GM10266 (cell line): ENCODE results near the gene RUNX1.

Experiments
- DNase-seq: peaks from one replicate; pipeline ENCODE4 v3.0.0; 2012; ENCODE audit errors: extremely low spot score
- CTCF ChIP-seq: IDR thresholded peaks from 2 replicates; pipeline ENCODE4 v1.5.1; 2012; ENCODE audit warnings: mild to moderate bottlenecking, low read depth; ENCODE audit not compliant: control insufficient read depth, insufficient read depth; ENCODE audit errors: missing control alignments

The RUNX1 gene

GRCh38 chr21:34833465-34833864, 215.6 kb downstream of the RUNX1 start:
- DNase-seq, result no peak
- TF ChIP-seq CTCF, result no peak

- DNase-seq, result no peak
Measured at GRCh38 chr21:34830386-34831170, 218.5 kb downstream of the RUNX1 start.

DNA sequence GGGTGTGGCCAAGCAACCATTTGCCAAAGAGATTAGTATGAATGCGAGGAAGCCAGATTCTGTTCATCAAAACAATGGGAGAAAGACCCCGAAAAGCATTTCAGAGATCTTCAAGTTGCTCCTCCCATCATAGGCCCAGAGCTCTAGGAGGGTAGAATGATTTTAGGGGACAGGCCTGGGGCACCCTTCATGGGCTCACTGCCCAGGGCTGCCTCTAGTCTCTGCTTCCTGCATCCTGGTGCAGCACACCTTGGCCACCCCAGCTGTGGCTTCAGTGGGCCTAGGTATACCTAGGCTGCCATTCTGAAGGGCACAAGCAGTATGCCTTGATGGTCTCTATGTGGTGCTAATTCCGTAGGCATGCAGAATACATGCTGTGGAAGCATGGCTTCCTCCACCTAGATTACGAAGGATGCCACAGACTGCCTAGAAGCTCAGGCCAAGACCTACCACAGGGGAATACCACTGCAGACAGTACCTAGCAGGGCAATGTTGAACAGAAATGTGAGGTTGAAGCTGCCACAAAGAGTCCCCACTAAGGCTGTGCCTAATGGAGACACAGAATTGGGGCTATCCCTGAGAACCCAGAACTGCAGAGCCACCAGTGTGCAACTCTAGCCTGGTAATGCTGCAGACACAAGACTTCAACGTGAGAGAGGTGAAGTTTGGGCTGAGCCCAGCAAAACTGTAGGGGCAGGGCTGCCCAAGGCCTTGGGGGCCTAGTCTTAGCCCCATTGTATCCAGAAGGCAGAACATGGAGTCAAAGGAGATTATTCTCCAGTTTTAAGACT, 221.5 kb downstream of the RUNX1 start:
- no peak for TF ChIP-seq CTCF
- no peak for DNase-seq

More at GRCh38 chr21:34830386-34831170, 218.5 kb downstream of the RUNX1 start:
- TF ChIP-seq CTCF, result no peak

DNA sequence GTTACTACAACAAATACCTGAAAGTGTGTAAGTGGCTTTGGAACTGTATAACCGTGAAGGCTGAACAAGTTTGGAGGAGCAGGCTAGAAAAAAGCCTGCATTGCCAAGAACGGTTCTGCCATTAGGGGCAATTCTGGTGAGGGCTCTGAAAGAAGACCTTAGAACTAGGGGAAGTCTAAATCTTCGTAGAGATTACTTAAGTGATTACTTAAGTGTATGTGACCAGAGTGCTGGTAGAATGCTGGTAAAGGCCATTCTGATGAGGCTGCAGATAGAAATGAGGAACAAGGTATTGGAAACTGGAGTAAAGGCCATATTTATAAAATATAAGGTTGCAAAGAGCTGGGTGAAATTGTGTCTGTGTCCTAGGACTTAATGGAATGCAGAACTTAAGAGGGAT, 222.3 kb downstream of the RUNX1 start:
- DNase-seq, result no peak
- no peak for TF ChIP-seq CTCF

DNA sequence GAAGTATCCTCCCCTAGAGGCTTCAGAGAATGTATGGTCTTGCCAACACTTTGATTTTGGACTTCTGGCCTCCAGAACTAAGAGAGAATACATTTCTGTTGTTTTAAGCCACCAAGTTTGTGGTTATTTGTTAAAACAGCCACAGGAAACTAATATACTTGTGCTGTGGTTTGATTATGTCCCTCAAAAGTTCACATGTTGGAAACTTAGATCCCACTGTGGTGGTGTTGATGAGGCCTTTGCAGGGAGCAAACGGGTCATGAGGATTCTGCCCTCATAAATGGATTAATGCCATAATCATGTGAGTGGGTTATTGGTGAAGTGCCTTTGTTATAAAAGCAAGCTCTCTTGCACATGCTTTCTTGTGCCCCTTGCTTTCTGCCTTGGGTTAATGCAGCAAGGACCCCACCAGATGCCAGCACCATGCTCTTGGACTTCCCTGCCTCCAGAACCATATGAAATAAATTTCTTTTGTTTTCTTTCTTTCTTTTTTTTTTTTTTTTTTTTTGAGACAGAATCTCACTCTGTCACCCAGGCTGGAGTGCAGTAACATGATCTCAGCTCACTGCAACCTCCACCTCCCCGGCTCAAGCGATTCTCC, 223.1 kb downstream of the RUNX1 start:
- no peak for TF ChIP-seq CTCF
- no peak for DNase-seq

DNA sequence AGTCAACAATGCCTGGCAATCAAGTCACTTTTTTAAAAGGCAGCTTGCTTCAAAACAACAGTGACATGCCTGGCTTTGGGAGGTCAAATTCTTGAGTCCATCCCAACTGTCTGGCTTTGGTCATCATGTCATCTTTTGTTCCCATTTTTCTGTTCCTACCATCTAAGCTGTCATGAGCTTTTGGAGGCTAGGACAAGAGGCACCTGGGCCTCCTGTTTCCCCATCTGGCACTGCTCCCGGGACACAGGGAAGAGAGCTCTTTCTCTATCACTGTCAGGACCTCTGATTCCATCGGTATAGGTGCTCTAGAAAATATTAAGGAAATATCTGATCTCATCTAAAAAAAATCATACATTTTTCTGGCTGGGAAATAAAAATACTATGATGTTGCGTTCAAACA, 224.0 kb downstream of the RUNX1 start:
- TF ChIP-seq CTCF, result no peak
- no peak for DNase-seq
